Coronary artery (tissue), 2 donors: ENCODE data around the gene HOXC5.

ENCODE experiments used
- DNase-seq: peaks from one replicate; pipeline ENCODE4 v3.0.0-alpha.2; 2017; ENCODE audit warnings: low spot score
- H3K27ac ChIP-seq, 2 donors: fragments of 200-600 bp; sonication (generic); one replicate each; pipeline ENCODE4 v1.5.1; 2016 to 2019
- H3K4me3 ChIP-seq: fragments of 200-600 bp; sonication (generic); 2 replicates; pipeline ENCODE4 v1.5.1; 2016; ENCODE audit warnings: mild to moderate bottlenecking, moderate library complexity
- CTCF ChIP-seq: fragments of 200-600 bp; sonication (generic); IDR thresholded peaks from one replicate; pipeline ENCODE4 v1.5.1; 2019; ENCODE audit warnings: antibody characterized with exemption

The HOXC5 gene

GRCh38 chr12:54029529-54030441 lies 3.1 kb upstream of the HOXC5 start:
- TF ChIP-seq CTCF, result no peak
- Histone ChIP-seq H3K4me3 (no peak overlapping the region), H3K27ac (no peak overlapping the region)
- DNase-seq, result no peak

GRCh38 chr12:54030442-54030801 lies 2.4 kb upstream of the HOXC5 start:
- no peak for DNase-seq
- H3K27ac ChIP-seq, result no peak overlapping the region
- TF ChIP-seq CTCF, result no peak
- H3K4me3 ChIP-seq, result no peak overlapping the region

- no peak for TF ChIP-seq CTCF
- H3K4me3 ChIP-seq, result peak overlapping the region; percentile 29
- no peak for DNase-seq
- H3K27ac ChIP-seq, result no peak overlapping the region
These were observed 1.9 kb upstream of the HOXC5 start for GRCh38 chr12:54030889-54031471.

GRCh38 chr12:54031480-54031879 lies 1.4 kb upstream of the HOXC5 start:
- Histone ChIP-seq H3K4me3 (peak overlapping the region; percentile 29), H3K27ac (no peak overlapping the region)
- no peak for DNase-seq
- TF ChIP-seq CTCF, result no peak

GRCh38 chr12:54032086-54032619 lies 697 bp upstream of the HOXC5 start:
- Histone ChIP-seq H3K4me3 (no peak overlapping the region), H3K27ac (no peak overlapping the region)
- no peak for TF ChIP-seq CTCF
- DNase-seq, result no peak

- Histone ChIP-seq H3K27ac (peak overlapping the region in 1 of 2 donors; percentile 14), H3K4me3 (peak overlapping the region; percentile 64)
- no peak for TF ChIP-seq CTCF
- DNase-seq, result no peak
These were observed 493 bp downstream of the HOXC5 start for GRCh38 chr12:54033106-54033979.
